ENCODE measurements around the gene ALK.

Gene ALK

GRCh38 chr2:29193111-29193510 is 728.3 kb downstream of the ALK start:
- DNase-seq (no peak), ATAC-seq (ENCODE audit: insufficient read depth, low read depth) (no peak)
- Histone ChIP-seq H2AFZ (ENCODE audit: low read depth, low read length) (no peak overlapping the region), H3K4me2 (ENCODE audit: insufficient read depth, low read length) (no peak overlapping the region), H3K4me1 (ENCODE audit: insufficient read depth, low read length) (no peaks in the 10 kb centered on the region), H3K9ac (ENCODE audit: low read depth, low read length) (no peak overlapping the region), H3K4me3 (ENCODE audit: low read depth in 1 of 2, low read length in 2 of 2) (no peak overlapping the region), H4K20me1 (ENCODE audit: insufficient read depth, low read length) (no peaks in the 10 kb centered on the region), H3K27me3 (ENCODE audit: insufficient read depth, low read length, poor library complexity) (peaks cover 3% of the 10 kb centered on the region), H3K36me3 (ENCODE audit: insufficient read depth, low read length) (no peaks in the 10 kb centered on the region), H3K79me2 (ENCODE audit: insufficient read depth, low read length) (no peaks in the 10 kb centered on the region), H3K27ac (ENCODE audit: low read length) (no peak overlapping the region), H3K9me3 (ENCODE audit: insufficient read depth, low read length, severe bottlenecking) (no peaks in the 10 kb centered on the region)
- TF ChIP-seq CTCF (IDR thresholded peaks at IDR 0.05; ENCODE audit: borderline replicate concordance, extremely low read depth, low read length, poor library complexity, severe bottlenecking) (no peak), EZH2 (IDR thresholded peaks at IDR 0.05; ENCODE audit: borderline replicate concordance, low read depth, low read length, severe bottlenecking) (no peak)

- Histone ChIP-seq H3K9me3 (ENCODE audit: insufficient read depth, low read length, severe bottlenecking) (no peaks in the 10 kb centered on the region), H3K79me2 (ENCODE audit: insufficient read depth, low read length) (no peaks in the 10 kb centered on the region), H3K27ac (ENCODE audit: low read length) (no peak overlapping the region), H3K4me3 (ENCODE audit: low read depth in 1 of 2, low read length in 2 of 2) (no peak overlapping the region), H4K20me1 (ENCODE audit: insufficient read depth, low read length) (no peaks in the 10 kb centered on the region), H3K36me3 (ENCODE audit: insufficient read depth, low read length) (no peaks in the 10 kb centered on the region), H3K9ac (ENCODE audit: low read depth, low read length) (no peak overlapping the region), H2AFZ (ENCODE audit: low read depth, low read length) (no peak overlapping the region), H3K4me1 (ENCODE audit: insufficient read depth, low read length) (no peaks in the 10 kb centered on the region), H3K27me3 (ENCODE audit: insufficient read depth, low read length, poor library complexity) (peaks cover 3% of the 10 kb centered on the region), H3K4me2 (ENCODE audit: insufficient read depth, low read length) (no peak overlapping the region)
- ATAC-seq (ENCODE audit: insufficient read depth, low read depth) (no peak), DNase-seq (no peak)
- TF ChIP-seq CTCF (IDR thresholded peaks at IDR 0.05; ENCODE audit: borderline replicate concordance, extremely low read depth, low read length, poor library complexity, severe bottlenecking) (no peak), EZH2 (IDR thresholded peaks at IDR 0.05; ENCODE audit: borderline replicate concordance, low read depth, low read length, severe bottlenecking) (no peak)
These were observed 728.9 kb downstream of the ALK start for GRCh38 chr2:29192526-29192925.

GRCh38 chr2:29191817-29192216 is 729.6 kb downstream of the ALK start:
- H2AFZ ChIP-seq (ENCODE audit: low read depth, low read length), result no peak overlapping the region
- no peak overlapping the region for H3K27ac ChIP-seq (ENCODE audit: low read length)
- H3K36me3 ChIP-seq (ENCODE audit: insufficient read depth, low read length), result no peaks in the 10 kb centered on the region
- TF ChIP-seq CTCF (IDR thresholded peaks at IDR 0.05; ENCODE audit: borderline replicate concordance, extremely low read depth, low read length, poor library complexity, severe bottlenecking), result no peak
- TF ChIP-seq EZH2 (IDR thresholded peaks at IDR 0.05; ENCODE audit: borderline replicate concordance, low read depth, low read length, severe bottlenecking), result no peak
- DNase-seq (no peak), ATAC-seq (ENCODE audit: insufficient read depth, low read depth) (no peak)
- H3K9me3 ChIP-seq (ENCODE audit: insufficient read depth, low read length, severe bottlenecking), result no peaks in the 10 kb centered on the region
- H3K9ac ChIP-seq (ENCODE audit: low read depth, low read length), result no peak overlapping the region
- H3K4me2 ChIP-seq (ENCODE audit: insufficient read depth, low read length), result no peak overlapping the region
- no peak overlapping the region for H3K4me3 ChIP-seq (ENCODE audit: low read depth in 1 of 2, low read length in 2 of 2)
- no peaks in the 10 kb centered on the region for H4K20me1 ChIP-seq (ENCODE audit: insufficient read depth, low read length)
- no peaks in the 10 kb centered on the region for H3K79me2 ChIP-seq (ENCODE audit: insufficient read depth, low read length)
- H3K4me1 ChIP-seq (ENCODE audit: insufficient read depth, low read length), result no peaks in the 10 kb centered on the region
- peaks cover 3% of the 10 kb centered on the region for H3K27me3 ChIP-seq (ENCODE audit: insufficient read depth, low read length, poor library complexity)

GRCh38 chr2:29189052-29189451 is 732.3 kb downstream of the ALK start:
- no peak for DNase-seq
- no peaks in the 10 kb centered on the region for H3K27me3 ChIP-seq (ENCODE audit: insufficient read depth, low read length, poor library complexity)
- H3K4me2 ChIP-seq (ENCODE audit: insufficient read depth, low read length), result no peak overlapping the region
- H3K36me3 ChIP-seq (ENCODE audit: insufficient read depth, low read length), result no peaks in the 10 kb centered on the region
- no peak overlapping the region for H3K4me3 ChIP-seq (ENCODE audit: low read depth in 1 of 2, low read length in 2 of 2)
- no peaks in the 10 kb centered on the region for H3K79me2 ChIP-seq (ENCODE audit: insufficient read depth, low read length)
- H2AFZ ChIP-seq (ENCODE audit: low read depth, low read length), result no peak overlapping the region
- H4K20me1 ChIP-seq (ENCODE audit: insufficient read depth, low read length), result no peaks in the 10 kb centered on the region
- no peaks in the 10 kb centered on the region for H3K4me1 ChIP-seq (ENCODE audit: insufficient read depth, low read length)
- no peak for ATAC-seq (ENCODE audit: insufficient read depth, low read depth)
- H3K27ac ChIP-seq (ENCODE audit: low read length), result no peak overlapping the region
- H3K9ac ChIP-seq (ENCODE audit: low read depth, low read length), result no peak overlapping the region
- TF ChIP-seq CTCF (IDR thresholded peaks at IDR 0.05; ENCODE audit: borderline replicate concordance, extremely low read depth, low read length, poor library complexity, severe bottlenecking), result no peak
- no peak for TF ChIP-seq EZH2 (IDR thresholded peaks at IDR 0.05; ENCODE audit: borderline replicate concordance, low read depth, low read length, severe bottlenecking)
- H3K9me3 ChIP-seq (ENCODE audit: insufficient read depth, low read length, severe bottlenecking), result no peaks in the 10 kb centered on the region

All from DND-41 (cell line).